HG03139 (cell line): ENCODE results near the gene LCN12.
A peak's percentile ranks its signal among the peaks of the same experiment; 100 is the strongest.

Experiments used
- ATAC-seq: cut with Tn5 transposase; IDR thresholded peaks from one replicate; pipeline ENCODE4 v1.9.1; 2021; ENCODE audit not compliant: unreplicated experiment

Gene LCN12

DNA sequence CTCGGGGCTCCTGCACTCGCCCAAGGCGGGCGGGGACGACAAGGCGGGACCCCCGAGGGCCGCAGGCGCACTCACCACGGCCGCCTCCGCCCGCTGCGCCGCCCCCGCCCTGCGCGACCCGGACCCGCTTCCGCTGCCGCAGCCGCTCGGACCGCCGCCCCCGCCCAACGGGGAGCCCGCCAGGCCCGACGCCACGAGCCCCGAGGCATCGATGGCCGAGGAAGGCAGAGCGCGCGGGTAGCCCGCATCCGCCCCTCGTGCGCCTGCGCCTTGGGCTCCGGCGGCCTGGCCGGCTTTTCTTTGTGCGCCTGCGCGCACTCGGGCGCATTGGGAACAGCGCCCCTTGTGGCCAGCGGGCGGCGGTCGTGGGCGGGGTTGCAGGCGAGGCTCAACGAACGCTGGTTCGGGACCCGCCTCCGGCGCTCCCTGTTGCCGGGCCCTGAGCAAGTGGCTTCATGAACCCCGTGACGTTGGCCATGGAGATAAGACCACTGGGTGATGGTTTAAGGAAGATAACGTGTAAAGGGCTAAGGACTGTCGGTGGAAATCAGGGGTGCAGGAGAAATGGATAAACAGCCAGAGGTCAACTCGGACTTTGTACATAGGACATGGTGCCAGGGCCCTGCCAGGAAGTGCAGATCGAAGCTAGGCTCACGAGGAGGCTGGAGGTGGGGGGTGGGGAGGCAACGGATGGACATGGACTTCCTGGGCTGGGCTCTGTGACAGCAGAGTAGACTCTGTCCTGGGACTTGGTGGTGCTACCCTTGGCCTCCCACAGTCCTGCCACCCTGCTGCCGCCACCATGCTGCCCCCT lies 7.3 kb upstream of the LCN12 start, which contains the start of the genes C8G and FBXW5:
TSS of gene C8G (plus strand) at position 725 of the 814 bp plus-strand sequence. CDS start at position 803, 78 bp downstream.
TSS of gene FBXW5 (minus strand) at position 220 of the 814 bp plus-strand sequence. CDS start 655 bp downstream, outside the sequence.
- peak; percentile 66 for ATAC-seq

DNA sequence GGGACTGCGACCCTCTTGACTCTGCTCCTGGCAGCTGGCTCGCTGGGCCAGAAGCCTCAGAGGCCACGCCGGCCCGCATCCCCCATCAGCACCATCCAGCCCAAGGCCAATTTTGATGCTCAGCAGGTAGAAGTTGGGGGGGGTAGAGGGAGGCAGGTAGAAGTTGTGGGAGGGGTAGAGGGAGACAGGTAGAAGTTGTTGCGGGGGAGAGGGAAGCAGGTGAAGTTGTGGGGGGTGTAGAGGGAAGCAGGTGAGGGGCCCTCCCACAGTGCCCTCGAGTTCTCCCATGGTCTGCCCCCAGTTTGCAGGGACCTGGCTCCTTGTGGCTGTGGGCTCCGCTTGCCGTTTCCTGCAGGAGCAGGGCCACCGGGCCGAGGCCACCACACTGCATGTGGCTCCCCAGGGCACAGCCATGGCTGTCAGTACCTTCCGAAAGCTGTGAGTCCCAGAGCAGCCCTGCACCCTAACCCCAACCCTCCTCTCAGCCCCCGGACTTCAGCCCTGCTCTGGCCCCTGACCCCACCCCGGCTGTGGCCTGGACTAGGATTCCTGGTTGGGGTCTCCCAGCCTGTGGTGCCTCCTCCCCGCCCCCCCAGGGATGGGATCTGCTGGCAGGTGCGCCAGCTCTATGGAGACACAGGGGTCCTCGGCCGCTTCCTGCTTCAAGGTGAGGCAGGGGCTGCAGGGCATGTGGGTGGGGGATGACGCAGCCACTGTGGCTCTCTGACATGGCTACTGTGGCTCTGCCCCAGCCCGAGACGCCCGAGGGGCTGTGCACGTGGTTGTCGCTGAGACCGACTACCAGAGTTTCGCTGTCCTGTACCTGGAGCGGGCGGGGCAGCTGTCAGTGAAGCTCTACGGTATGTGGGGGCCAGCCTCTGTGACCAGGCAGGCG lies 6.5 kb upstream of the LCN12 start:
- ATAC-seq: no peak

DNA sequence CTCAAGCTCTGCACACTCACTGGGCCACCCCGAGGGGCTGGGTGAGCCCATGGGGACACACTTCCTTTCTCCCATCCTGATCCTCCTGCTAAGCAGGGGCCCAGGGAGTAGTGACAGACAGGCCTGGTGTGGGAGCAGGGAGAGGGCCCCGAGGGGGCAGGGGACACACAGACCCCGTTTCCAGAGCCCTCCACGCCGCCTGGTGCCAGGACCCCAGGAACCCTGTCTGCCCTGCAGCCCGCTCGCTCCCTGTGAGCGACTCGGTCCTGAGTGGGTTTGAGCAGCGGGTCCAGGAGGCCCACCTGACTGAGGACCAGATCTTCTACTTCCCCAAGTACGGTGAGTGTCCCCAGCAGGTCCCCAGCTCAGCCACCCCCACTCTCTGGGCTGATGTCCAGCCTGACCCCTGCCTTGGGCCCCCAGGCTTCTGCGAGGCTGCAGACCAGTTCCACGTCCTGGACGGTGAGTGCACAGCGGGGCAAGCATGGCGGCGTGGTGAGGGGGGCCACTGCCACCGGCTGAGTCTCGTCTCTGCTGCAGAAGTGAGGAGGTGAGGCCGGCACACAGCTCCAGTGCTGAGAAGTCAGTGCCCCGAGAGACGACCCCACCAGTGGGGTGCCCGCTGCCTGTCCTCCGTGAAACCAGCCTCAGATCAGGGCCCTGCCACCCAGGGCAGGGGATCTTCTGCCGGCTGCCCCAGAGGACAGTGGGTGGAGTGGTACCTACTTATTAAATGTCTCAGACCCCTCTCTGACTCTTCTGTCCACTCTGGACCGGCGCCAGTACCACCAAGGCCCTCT lies 5.6 kb upstream of the LCN12 start:
- no peak for ATAC-seq

DNA sequence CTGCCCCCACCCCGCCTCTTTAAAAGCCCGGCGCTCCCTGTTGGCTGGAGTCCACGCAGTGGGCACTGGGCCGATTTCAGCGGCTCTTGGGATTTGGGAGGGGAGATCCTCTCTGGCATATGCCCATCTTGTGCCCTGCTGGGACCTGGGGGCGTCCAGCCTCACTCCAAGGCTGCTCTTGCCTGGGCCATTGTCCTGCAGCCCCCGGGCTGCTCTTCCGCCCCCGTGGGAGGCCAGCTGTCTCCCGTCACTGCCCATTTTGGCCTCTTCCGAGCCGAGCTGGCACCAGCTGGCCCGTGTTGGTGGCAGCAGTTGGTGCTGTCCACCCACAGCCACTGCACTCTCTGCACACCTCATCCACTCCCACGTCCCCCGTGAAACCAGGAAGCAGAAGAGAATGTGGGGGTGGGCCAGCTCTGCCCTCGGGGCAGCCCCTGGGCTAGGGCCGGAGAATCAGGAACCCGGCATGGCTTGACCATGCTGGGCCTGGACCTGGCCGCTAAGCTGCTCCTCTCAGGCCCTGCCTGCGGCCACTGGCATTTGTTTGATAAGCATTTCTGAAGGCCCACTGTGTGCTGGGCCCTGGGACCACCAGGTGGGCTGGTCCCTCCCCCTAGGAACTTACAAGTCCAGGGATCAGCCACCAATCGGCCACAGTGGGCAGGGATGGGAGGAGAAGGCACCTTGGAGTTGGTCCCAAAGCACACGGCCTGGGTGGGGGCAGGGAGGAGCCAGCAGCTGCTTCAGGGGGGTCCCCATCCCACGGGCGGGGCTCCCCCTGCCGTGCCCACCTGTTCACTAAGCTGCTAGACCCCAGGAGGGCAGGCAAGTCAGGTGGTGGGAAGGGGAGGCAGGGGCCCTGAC lies 4.8 kb upstream of the LCN12 start:
- no peak for ATAC-seq

DNA sequence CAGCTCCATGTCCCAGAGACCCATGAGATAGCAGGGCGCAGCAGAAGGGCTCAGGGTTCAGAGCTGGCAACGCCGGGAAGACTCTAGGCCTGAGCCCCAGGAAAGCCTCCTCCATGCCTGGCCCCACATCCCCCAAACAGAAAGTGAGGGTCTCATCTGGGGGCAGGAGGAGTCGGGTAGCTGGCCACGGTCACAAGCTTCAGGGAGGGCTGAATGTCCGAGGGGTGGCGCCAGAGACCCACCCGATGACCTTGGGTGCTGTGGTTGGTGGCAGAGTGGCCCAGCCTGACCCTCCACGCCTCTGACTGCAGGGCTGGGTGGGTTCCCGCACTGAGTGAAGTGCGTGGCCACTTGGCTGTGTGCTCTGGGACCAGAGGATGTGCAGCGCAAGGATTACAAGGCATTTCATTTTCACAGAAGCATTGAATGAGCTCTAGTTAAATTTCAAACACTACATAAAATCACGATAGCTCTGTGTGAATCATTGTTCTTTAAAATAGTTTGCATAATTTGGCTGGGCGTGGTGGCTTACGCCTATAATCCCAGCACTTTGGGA lies 4.0 kb upstream of the LCN12 start:
- no peak for ATAC-seq

DNA sequence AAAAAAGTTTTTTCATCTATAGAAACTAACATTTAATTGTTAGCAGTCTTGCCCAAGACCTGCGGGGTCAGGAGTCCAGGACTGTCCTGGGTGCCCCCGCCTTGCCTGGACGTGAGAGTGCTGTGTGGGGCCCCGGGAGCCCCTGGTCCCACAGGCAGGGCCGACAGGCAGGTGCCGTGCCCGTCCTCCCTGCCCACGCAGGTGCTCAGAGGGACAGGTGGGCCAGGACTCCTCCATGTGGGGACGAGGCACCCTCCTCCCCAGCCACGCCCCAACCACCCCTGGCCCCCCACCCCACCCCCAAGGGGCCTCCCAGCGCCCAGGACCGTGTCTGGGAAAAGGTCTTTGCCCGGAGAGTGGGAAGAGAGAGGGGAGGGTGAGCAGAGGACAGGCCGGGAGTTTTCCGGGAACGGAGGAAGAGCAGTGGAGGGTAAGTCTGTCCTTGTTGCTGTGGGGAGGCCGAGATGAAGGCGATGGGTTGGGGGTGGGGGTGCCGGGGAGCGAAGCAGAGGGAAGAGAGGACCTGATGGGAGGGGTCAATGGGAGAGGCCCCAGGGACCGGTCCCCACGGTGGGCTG lies 2.7 kb upstream of the LCN12 start:
- no peak for ATAC-seq

DNA sequence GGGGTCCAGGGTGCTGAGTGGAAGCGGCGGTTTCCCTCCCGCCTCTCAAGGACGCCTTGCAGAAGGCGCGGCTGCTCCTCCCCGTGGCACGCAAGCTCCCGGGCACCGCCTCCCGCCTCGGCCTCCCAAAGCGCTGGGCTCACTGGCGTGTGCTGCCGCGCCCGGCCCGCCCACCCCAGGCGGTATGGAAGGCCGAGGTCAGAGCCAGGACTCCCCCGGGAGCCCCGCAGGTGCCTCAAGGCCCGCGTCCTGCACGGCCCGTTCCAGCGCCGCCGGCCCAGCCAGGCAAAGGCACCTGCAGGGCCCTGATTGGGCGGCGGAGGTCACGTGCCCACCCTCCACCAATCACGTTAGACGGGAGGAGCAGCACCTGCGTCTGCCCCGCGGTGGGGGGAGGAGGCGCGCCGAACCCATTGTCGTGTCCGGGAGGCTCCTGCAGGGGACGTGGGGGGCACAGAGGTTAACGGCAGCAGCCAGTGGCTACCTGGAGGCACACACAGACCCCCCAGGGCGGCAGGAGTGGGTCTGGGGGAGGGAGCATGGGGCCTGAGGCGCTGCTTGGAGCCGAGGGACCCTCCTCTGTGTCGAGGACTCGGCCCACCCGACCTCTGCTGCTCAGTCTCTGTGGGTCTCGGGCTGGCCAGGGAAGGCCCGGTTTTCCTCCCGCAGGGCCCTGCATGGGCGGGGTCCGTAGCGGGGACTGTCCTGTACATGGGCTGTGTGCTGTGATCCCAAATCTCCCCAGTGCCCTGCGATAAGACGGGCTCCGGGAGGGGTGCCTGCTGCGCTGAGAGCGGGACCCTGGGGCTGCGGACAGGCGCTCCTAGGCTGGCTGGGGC lies 2.0 kb upstream of the LCN12 start:
- ATAC-seq: peak; percentile 84

DNA sequence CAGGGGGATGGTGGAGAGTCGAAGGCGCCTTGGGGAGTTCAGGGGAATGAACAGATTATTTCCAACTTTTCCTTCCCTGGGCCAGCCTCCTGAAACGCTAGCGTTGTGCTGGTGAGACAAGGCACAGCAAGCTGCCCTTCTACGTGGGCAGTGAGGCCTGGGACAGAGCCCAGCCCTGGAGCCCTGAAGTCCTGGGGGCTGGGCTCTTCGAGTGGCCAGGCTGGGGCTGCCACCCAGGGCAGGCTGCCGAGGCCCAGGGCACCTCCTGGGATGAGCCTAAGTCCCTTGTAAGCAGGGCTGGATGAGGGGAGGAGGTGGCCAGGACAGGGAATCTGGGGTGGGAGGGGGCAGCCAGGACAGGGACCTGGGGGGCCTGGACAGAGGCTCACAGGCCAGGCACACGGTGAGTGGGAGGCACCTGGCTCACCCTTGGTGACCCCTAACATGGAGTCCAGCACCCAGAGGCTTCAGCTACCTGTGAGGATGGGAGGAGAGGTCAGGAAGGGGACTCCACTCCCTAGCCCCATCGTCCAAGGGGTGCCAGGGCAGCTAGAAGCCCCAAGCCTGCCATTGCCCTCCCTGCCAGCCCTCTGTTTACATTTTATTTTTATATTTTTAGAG lies 1.3 kb upstream of the LCN12 start:
- ATAC-seq: no peak

DNA sequence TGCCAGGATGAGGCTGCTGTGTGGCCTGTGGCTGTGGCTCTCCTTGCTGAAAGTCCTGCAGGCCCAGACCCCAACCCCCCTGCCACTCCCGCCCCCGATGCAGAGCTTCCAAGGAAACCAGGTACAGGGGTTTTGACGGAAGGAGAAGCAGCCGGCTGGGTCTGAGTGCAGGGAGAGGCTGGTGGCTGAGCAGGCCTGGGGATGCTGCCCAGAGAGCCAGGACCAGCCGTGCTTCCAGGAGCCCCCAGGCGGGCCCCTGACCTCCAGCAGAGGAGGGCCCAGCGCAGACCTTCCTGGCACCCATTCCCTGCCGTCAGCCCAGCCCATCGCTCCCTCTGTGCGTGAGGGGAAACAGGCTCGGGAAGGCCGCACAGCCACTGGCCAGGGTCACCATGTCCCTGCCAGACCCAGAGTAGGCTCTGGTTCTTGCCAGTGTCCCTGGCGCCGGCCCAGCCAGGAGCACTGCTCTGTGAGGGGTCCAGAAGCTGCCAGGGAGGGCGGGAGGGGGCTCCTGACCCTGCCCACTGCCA lies 313 bp downstream of the LCN12 start:
- no peak for ATAC-seq

DNA sequence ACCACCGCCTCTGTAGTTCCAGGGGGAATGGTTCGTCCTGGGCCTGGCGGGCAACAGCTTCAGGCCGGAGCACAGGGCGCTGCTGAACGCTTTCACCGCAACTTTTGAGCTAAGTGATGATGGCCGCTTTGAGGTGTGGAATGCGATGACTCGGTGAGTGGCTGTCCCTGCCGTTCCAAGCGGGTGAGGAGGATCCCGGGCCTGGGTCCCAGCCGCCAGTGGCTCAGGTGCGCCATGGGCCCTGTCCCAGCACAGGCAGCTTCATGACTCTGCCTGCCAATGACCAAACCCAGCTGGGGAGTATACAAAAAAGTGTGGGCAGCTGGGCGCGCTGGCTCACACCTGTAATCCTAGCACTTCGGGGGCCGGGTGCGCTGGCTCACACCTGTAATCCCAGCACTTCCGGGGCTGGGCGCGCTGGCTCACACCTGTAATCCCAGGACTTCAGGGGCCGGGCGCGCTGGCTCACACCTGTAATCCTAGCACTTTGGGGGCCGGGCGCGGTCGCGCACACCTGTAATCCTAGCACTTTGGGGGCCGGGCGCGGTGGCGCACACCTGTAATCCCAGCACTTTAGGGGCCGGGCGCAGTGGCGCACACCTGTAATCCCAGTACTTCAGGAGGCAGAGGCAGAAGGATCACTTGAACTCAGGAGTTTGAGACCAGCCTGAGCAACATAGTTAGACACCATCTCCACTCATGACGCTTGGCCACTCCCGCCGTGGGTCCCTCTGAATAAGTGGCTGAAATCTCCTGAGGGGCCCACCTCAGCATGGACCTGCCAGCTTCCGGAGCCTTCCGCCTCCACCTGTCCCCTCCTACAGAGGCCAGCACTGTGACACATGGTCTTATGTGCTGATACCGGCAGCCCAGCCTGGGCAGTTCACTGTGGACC lies 1.1 kb downstream of the LCN12 start:
- no peak for ATAC-seq

DNA sequence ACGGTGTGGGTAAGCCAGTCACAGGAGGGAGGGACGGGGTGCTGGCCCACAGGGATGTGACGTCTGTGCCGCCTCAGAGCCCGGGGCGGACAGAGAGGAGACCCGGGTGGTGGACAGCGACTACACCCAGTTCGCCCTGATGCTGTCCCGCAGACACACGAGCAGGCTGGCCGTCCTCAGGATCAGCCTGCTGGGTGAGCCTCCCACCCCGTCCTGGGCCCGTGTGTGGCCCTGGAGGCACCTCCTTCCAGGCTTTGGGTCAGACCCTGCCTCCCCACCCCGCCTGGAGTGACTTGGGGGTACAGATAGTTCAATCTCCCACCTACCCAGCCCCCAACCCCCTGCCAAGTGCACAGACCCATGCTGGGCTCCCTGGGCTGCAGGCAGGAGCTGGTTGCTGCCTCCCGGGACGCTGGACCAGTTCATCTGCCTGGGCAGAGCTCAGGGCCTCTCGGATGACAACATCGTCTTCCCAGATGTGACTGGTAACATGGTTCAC lies 1.7 kb downstream of the LCN12 start:
- no peak for ATAC-seq

DNA sequence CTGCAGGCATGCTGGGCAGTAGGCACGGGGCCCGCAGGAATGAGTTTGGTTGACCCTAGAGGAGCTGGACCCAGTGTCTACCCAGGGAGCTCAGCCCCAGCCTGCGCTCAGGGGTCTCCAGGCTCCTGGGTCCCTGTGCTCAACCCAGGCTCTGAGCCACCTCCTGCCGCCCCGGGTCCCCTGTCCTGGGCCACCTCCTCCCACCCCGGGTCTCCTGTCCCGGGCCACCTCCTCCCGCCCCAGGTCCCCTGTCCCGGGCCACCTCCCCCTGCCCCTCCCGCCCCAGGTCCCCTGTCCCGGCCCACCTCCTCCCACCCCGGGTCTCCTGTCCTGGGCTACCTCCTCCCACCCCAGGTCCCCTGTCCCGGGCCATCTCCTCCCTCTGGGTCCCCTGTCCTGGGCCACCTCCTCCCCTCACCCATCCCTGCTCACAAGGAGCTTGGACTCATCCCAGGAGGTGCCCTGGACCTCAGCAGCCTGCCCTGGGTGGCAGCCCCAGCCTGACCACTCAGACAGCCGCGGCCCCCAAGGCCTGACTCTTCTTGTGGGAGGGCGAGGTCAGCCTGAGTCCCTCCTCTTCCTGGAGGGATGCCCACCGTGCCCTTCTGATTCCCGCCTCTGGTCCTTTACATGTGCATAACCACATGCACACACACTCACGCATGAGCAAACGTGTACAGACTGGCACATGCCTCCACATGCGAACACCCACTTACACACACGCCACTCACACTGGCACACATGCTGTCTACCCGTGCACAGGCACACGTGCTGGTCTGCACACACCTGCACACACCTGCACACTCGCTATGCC lies 2.4 kb downstream of the LCN12 start:
- no peak for ATAC-seq

DNA sequence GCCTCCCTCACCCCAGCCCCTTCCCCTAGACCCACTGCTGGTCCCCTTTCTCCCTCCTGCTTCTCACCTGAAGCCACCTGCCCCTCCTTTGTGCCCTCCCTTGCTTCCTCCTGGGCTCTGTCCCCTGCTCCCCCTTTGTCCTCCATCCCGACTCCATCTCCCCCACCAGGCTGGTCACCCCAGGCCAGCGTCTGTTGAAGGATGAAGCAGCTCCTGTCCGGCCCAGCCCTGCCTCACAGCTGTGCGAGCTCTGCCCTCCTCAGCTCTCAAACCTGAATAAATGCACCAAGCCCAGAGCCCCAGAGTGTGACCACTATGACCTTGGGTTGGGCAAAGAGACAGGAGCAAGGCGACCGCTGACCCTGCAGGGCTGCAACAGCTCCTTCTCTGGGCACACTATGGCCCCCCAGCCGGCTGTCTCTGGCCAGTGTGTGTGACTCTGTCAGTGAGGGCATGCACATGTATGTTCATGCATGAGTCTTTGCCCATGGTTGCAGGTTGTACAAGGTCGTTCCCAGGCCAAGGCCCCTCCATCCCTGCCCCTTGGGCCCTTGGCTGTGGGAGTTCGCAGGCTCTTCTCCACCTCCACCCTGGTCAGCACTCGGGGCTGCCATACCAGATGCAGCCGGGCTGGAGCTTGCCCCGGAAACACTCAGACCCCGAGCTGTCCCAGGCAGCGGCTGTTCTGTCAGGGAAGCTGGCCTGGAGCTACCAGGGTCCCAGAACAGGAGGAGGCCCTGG lies 3.3 kb downstream of the LCN12 start:
- ATAC-seq: no peak

DNA sequence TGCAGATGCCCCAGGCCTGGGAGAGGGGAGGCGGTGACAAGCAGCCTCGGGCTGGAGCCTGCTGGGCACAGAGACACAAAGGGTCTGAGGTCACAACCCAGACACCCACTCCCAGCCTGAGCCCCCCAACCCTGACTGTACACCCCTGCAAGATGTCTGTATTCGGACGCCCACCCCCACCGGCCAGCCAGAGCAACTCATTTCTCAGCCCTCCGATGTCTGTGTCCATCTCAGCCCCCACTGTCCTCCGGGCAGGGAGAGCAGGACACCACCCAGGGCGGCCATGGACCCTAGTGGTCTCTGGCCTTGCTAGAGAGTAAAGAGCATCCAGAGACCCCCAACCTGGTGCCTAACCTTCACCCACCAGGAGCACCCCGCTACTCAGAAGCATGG lies 3.9 kb downstream of the LCN12 start:
- ATAC-seq: no peak

DNA sequence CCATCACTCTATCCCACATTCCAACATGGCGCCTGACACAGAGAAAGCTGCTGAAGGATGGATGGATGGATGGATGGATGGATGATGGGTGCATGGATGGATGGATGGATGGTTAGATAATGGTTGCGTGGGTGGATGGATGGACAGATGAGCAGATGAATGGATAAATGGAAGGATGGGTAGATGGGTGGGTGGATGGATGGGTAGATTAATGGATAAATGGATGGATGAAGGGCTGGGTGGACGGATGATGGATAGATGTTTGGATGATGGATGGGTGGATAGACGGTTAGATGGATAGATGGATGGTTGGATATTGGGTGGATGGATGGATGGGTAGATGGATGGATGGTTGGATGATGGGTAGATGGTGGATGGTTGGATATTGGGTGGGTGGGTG lies 4.5 kb downstream of the LCN12 start:
- no peak for ATAC-seq
